ENCODE data around the gene NRN1.

GRCh38 chr6:5999688-6000608 is 6.8 kb downstream of the NRN1 start:
- TF ChIP-seq SP1 (IDR thresholded peaks at IDR 0.05) (no peak), ARNT (IDR thresholded peaks at IDR 0.05) (no peak), PKNOX1 (IDR thresholded peaks at IDR 0.05) (no peak), FOXA1 (IDR thresholded peaks at IDR 0.05) (no peak), NFRKB (IDR thresholded peaks at IDR 0.05) (no peak), FOXM1 (IDR thresholded peaks at IDR 0.05; ENCODE audit: borderline replicate concordance) (no peak), BHLHE40 (IDR thresholded peaks at IDR 0.05; ENCODE audit: borderline replicate concordance) (no peak), TARDBP (IDR thresholded peaks at IDR 0.05) (no peak), SUZ12 (IDR thresholded peaks at IDR 0.05) (no peak), FOXK2 (IDR thresholded peaks at IDR 0.05) (no peak), HDGF (IDR thresholded peaks at IDR 0.05; ENCODE audit: borderline replicate concordance) (no peak), ELF4 (IDR thresholded peaks at IDR 0.05) (no peak), LEF1 (IDR thresholded peaks at IDR 0.05; ENCODE audit: borderline replicate concordance) (no peak), L3MBTL2 (conservative IDR thresholded peaks at IDR 0.05) (no peak)
